GM23248 (cell line): ENCODE measurements around the gene UBE3B.

Experiments used
- EZH2 ChIP-seq: fragments of 200-600 bp; sonication (generic); IDR thresholded peaks from 2 replicates; pipeline ENCODE4 v1.6.1; 2018; ENCODE audit warnings: antibody characterized with exemption, mild to moderate bottlenecking; ENCODE audit not compliant: insufficient read depth, poor library complexity, severe bottlenecking
- EZH2phosphoT487 ChIP-seq: fragments of 200-600 bp; sonication (generic); IDR thresholded peaks from 2 replicates; pipeline ENCODE4 v1.6.1; 2018; ENCODE audit warnings: antibody characterized with exemption, moderate library complexity, mild to moderate bottlenecking, low read depth; ENCODE audit not compliant: insufficient read depth

DNA sequence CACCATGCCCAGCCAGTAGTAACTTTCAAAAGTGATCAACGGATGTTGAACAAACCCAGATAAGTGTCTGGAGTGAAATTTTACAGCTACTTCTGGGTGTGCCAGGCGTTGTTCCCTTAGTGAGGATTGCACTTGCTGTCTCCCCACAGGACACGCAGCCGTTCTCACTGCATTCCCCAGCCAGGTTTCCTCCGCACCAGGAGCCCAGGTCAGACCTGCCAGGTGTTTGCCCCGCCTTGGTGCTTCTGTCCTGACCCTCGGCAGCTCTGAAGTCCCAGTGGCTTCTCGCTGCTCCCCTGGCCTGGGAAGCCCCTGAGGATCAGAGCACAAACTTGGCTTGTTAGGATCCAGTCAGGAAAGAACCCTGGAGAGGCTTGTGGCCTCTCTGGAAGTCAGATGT, 59.7 kb downstream of the UBE3B start:
- no peak for TF ChIP-seq EZH2
- TF ChIP-seq EZH2phosphoT487 = no peak
